Large intestine (tissue), 3 donors: Measurements from ENCODE around the gene TMEM187. TPM values are rescaled to one million over a fixed set of nuclear protein-coding genes. Genes with fewer than 3 reads are reported as not detected.

Experiments
- DNase-seq, 2 donors: peaks; one replicate each; pipeline versions ENCODE4 v3.0.0 to v3.0.0-alpha.2; 2013
- H3K27ac ChIP-seq: one replicate; pipeline ENCODE4 v1.5.1; 2013; ENCODE audit warnings: low read length
- H3K27me3 ChIP-seq: 2 replicates; pipeline ENCODE4 v1.6.1; 2013; ENCODE audit warnings: low read length; ENCODE audit not compliant: control insufficient read depth, insufficient read depth
- H3K36me3 ChIP-seq: 2 replicates; pipeline ENCODE4 v1.6.1; 2013; ENCODE audit warnings: low read length; ENCODE audit not compliant: control insufficient read depth, insufficient read depth
- H3K4me1 ChIP-seq: one replicate; pipeline ENCODE4 v1.6.1; 2013; ENCODE audit warnings: low read length; ENCODE audit not compliant: control insufficient read depth, insufficient read depth
- H3K4me3 ChIP-seq: one replicate; pipeline ENCODE4 v1.5.1; 2013; ENCODE audit warnings: low read length
- H3K9me3 ChIP-seq: one replicate; pipeline ENCODE4 v1.6.1; 2013; ENCODE audit warnings: mild to moderate bottlenecking, low read depth, low read length, moderate library complexity; ENCODE audit not compliant: control insufficient read depth
- WGBS: methylation state at CpG from one replicate; pipeline ENCODE4 v1.1.5; 2013; ENCODE audit warnings: low lambda C conversion rate; ENCODE audit not compliant: insufficient coverage; 5-methylcytosine and 5-hydroxymethylcytosine counted together
- polyA plus RNA-seq: library from polyadenylated mRNA; unstranded; fragments of 120-200 nt; gene quantifications from one replicate; pipeline ENCODE4 v1.2.1, GENCODE V29; 2013

The TMEM187 gene
- polyA plus RNA-seq, 1 donor: 4.9 TPM

- no peak for DNase-seq
- Histone ChIP-seq H3K27ac (no peak overlapping the region), H3K4me3 (no peak overlapping the region), H3K4me1 (peaks cover 23% of the 10 kb centered on the region), H3K36me3 (peaks cover 43% of the 10 kb centered on the region), H3K27me3 (no peaks in the 10 kb centered on the region), H3K9me3 (no peaks in the 10 kb centered on the region)
- no CpG with 5 or more reads among the region's 15 CpGs for WGBS
These were observed 6.3 kb upstream of the TMEM187 start for GRCh38 chrX:153966283-153966688.

GRCh38 chrX:153966841-153967535 lies 5.6 kb upstream of the TMEM187 start:
- no peak overlapping the region for H3K4me3 ChIP-seq
- no CpG with 5 or more reads among the region's 14 CpGs for WGBS
- H3K27me3 ChIP-seq: no peaks in the 10 kb centered on the region
- no peaks in the 10 kb centered on the region for H3K9me3 ChIP-seq
- DNase-seq: no peak
- H3K27ac ChIP-seq: peak overlapping the region; percentile 17
- peaks cover 35% of the 10 kb centered on the region for H3K36me3 ChIP-seq
- peaks cover 23% of the 10 kb centered on the region for H3K4me1 ChIP-seq

GRCh38 chrX:153967536-153968224 lies 4.9 kb upstream of the TMEM187 start:
- peak overlapping the region; percentile 23 for H3K27ac ChIP-seq

GRCh38 chrX:153968255-153968654 lies 4.3 kb upstream of the TMEM187 start:
- H3K4me3 ChIP-seq: peak overlapping the region; percentile 99
- H3K36me3 ChIP-seq: peaks cover 23% of the 10 kb centered on the region
- H3K27me3 ChIP-seq: no peaks in the 10 kb centered on the region
- WGBS: no CpG with 5 or more reads among the region's 9 CpGs
- no peaks in the 10 kb centered on the region for H3K9me3 ChIP-seq
- peaks cover 23% of the 10 kb centered on the region for H3K4me1 ChIP-seq
- DNase-seq: no peak
- H3K27ac ChIP-seq: peak overlapping the region; percentile 23

More at GRCh38 chrX:153967536-153968224, 4.9 kb upstream of the TMEM187 start:
- Histone ChIP-seq H3K4me3 (no peak overlapping the region), H3K9me3 (no peaks in the 10 kb centered on the region), H3K4me1 (peaks cover 23% of the 10 kb centered on the region), H3K27me3 (no peaks in the 10 kb centered on the region), H3K36me3 (peaks cover 29% of the 10 kb centered on the region)
- no CpG with 5 or more reads among the region's 16 CpGs for WGBS
- no peak for DNase-seq

- peak in 1 of 2 donors; percentile 32 for DNase-seq
- Histone ChIP-seq H3K9me3 (no peaks in the 10 kb centered on the region), H3K36me3 (peaks cover 18% of the 10 kb centered on the region), H3K27me3 (no peaks in the 10 kb centered on the region), H3K4me1 (peaks cover 23% of the 10 kb centered on the region), H3K4me3 (peak overlapping the region; percentile 99), H3K27ac (peak overlapping the region; percentile 56)
- no CpG with 5 or more reads among the region's 12 CpGs for WGBS
These were observed 3.8 kb upstream of the TMEM187 start for GRCh38 chrX:153968754-153969124.

- peaks cover 29% of the 10 kb centered on the region for H3K4me1 ChIP-seq
- no CpG with 5 or more reads among the region's 25 CpGs for WGBS
These were observed 3.2 kb upstream of the TMEM187 start for GRCh38 chrX:153969125-153969903.

GRCh38 chrX:153969904-153970356 lies 2.6 kb upstream of the TMEM187 start:
- H3K4me3 ChIP-seq: peak overlapping the region; percentile 99
- H3K27me3 ChIP-seq: no peaks in the 10 kb centered on the region
- peak in 1 of 2 donors; percentile 32 for DNase-seq
- no peaks in the 10 kb centered on the region for H3K9me3 ChIP-seq
- peaks cover 35% of the 10 kb centered on the region for H3K4me1 ChIP-seq
- H3K36me3 ChIP-seq: peaks cover 7% of the 10 kb centered on the region
- peak overlapping the region; percentile 56 for H3K27ac ChIP-seq
- WGBS: no CpG with 5 or more reads among the region's 26 CpGs

More at GRCh38 chrX:153969125-153969903, 3.2 kb upstream of the TMEM187 start:
- H3K27ac ChIP-seq: peak overlapping the region; percentile 56
- H3K4me3 ChIP-seq: peak overlapping the region; percentile 99
- H3K27me3 ChIP-seq: no peaks in the 10 kb centered on the region
- H3K36me3 ChIP-seq: peaks cover 12% of the 10 kb centered on the region
- no peak for DNase-seq
- H3K9me3 ChIP-seq: no peaks in the 10 kb centered on the region

GRCh38 chrX:153970357-153971123 lies 2.0 kb upstream of the TMEM187 start:
- Histone ChIP-seq H3K4me3 (peak overlapping the region; percentile 99), H3K36me3 (peaks cover 7% of the 10 kb centered on the region), H3K27me3 (no peaks in the 10 kb centered on the region), H3K27ac (peak overlapping the region; percentile 100), H3K4me1 (peaks cover 37% of the 10 kb centered on the region), H3K9me3 (no peaks in the 10 kb centered on the region)
- peak; percentile 47 to 50 for DNase-seq
- no CpG with 5 or more reads among the region's 49 CpGs for WGBS

- WGBS: no CpG with 5 or more reads among the region's 34 CpGs
- Histone ChIP-seq H3K36me3 (peaks cover 7% of the 10 kb centered on the region), H3K27me3 (no peaks in the 10 kb centered on the region), H3K9me3 (no peaks in the 10 kb centered on the region), H3K4me3 (peak overlapping the region; percentile 99), H3K4me1 (peaks cover 37% of the 10 kb centered on the region), H3K27ac (peak overlapping the region; percentile 100)
- DNase-seq: peak; percentile 85 to 87
These were observed 1.5 kb upstream of the TMEM187 start for GRCh38 chrX:153971124-153971449.
